Gastrocnemius medialis (tissue), 4 donors: ENCODE data around the gene TMC8. TPM values are rescaled to one million over a fixed set of nuclear protein-coding genes. Genes with fewer than 3 reads are reported as not detected.

Experiments used
- ATAC-seq, 2 donors: fragments of 150-250 bp; one replicate each; pipeline ENCODE4 v1.9.1; 2016
- DNase-seq, 2 donors: peaks; one replicate each; pipeline ENCODE4 v3.0.0-alpha.2; 2019
- H3K27ac ChIP-seq, 4 donors: fragments of 200-600 bp; sonication (generic); 1 replicate in 1 of 4; 2 replicates in 3 of 4; pipeline ENCODE4 v1.5.1; 2016 to 2018; ENCODE audit warnings: mild to moderate bottlenecking in 2 of 4, moderate library complexity in 1 of 4
- H3K27me3 ChIP-seq, 3 donors: fragments of 200-600 bp; sonication (generic) in 2 of 3; 1 replicate in 1 of 3; 2 replicates in 2 of 3; pipeline versions ENCODE4 v1.5.1 to v1.6.0; 2016 to 2019; ENCODE audit warnings: mild to moderate bottlenecking in 1 of 3, moderate library complexity in 1 of 3
- H3K36me3 ChIP-seq, 2 donors: fragments of 200-600 bp; sonication (generic) in 1 of 2; one replicate each; pipeline ENCODE4 v1.5.1; 2017 to 2018
- H3K4me1 ChIP-seq, 2 donors: fragments of 200-600 bp; sonication (generic) in 1 of 2; one replicate each; pipeline ENCODE4 v1.5.1; 2016 to 2017; ENCODE audit warnings: mild to moderate bottlenecking in 2 of 2
- H3K4me3 ChIP-seq, 4 donors: fragments of 200-600 bp; sonication (generic) in 3 of 4; 1 replicate in 1 of 4; 2 replicates in 3 of 4; pipeline ENCODE4 v1.5.1; 2016 to 2019; ENCODE audit warnings: mild to moderate bottlenecking in 2 of 4
- H3K9me3 ChIP-seq, 3 donors: fragments of 200-600 bp; sonication (generic) in 2 of 3; 1 replicate in 1 of 3; 2 replicates in 2 of 3; pipeline ENCODE4 v1.5.1; 2016 to 2019
- POLR2A ChIP-seq, 2 donors: fragments of 450-650 bp; IDR thresholded peaks; one replicate each; pipeline ENCODE4 v1.6.1; 2017; ENCODE audit warnings: antibody characterized with exemption in 2 of 2, mild to moderate bottlenecking in 2 of 2, moderate library complexity in 2 of 2
- in situ Hi-C, 4 donors: fragments of 200-750 bp; cut with MboI; loops; one replicate each; pipeline versions ENCODE4 v1.15.0 to v1.8.0; 2017; ENCODE audit warnings: low sequenced_read_pairs in 4 of 4
- intact Hi-C: fragments of 100-400 bp; cut with DNase I; formaldehyde crosslinking; loops from one replicate; pipeline ENCODE4 v1.15.1; 2023; ENCODE audit warnings: low total_unique reads
- total RNA-seq, 4 donors: library from RNA; depleted of rRNA; stranded (reverse); fragments of >200 nt; gene quantifications; one replicate each; pipeline versions ENCODE4 v1.1.0 to v1.2.3, GENCODE V29; 2016
- TF ChIP-seq, protein P1 (sequence below), 5 experiments: fragments of 450-650 bp in 3 of 5; fragments of 200-600 bp in 2 of 5; sonication (generic) in 2 of 5; IDR thresholded peaks in 4 of 5; conservative IDR thresholded peaks in 1 of 5; 1 replicate in 4 of 5; 2 replicates in 1 of 5; pipeline ENCODE4 v1.5.1; 2016 to 2019; ENCODE audit warnings: antibody characterized with exemption in 5 of 5, mild to moderate bottlenecking in 3 of 5, moderate library complexity in 3 of 5

Gene TMC8
- total RNA-seq, 4 donors from 2014 or later, result 0.18 to 1.6 (median 0.65) TPM; not detected in 1

DNA sequence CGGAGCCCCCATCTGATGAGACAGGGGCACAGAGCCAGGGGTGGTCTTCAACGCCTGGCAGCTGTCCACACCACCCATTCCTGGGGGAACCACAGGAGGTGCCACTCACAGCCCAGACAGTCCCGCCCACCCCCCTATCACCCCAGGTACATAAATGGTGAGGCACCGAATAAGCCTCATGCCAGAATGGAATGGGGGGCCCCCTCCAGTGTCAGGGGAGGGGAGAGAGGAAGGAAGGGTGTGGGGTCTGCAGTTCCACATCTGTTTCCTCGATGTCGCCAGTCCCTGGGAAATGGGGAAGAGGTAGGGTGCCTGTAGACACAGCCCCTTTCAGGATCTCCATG is 3.7 kb upstream of the TMC8 start:
- intact Hi-C loops, result no loop called here
- H3K4me1 ChIP-seq, result peaks cover 5 to 25% of the 10 kb centered on the region in 2 donors
- no peak for TF ChIP-seq POLR2A (IDR thresholded peaks at IDR 0.05)
- TF ChIP-seq, protein P1, sequence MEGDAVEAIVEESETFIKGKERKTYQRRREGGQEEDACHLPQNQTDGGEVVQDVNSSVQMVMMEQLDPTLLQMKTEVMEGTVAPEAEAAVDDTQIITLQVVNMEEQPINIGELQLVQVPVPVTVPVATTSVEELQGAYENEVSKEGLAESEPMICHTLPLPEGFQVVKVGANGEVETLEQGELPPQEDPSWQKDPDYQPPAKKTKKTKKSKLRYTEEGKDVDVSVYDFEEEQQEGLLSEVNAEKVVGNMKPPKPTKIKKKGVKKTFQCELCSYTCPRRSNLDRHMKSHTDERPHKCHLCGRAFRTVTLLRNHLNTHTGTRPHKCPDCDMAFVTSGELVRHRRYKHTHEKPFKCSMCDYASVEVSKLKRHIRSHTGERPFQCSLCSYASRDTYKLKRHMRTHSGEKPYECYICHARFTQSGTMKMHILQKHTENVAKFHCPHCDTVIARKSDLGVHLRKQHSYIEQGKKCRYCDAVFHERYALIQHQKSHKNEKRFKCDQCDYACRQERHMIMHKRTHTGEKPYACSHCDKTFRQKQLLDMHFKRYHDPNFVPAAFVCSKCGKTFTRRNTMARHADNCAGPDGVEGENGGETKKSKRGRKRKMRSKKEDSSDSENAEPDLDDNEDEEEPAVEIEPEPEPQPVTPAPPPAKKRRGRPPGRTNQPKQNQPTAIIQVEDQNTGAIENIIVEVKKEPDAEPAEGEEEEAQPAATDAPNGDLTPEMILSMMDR (IDR thresholded peaks at IDR 0.05 in 4 of 5, conservative IDR thresholded peaks at IDR 0.05 in 1 of 5), result no peak
- H3K36me3 ChIP-seq, result no peaks in the 10 kb centered on the region
- peak overlapping the region in 2 of 4 donors; percentile 59 to 66 for H3K4me3 ChIP-seq
- in situ Hi-C loops, result no loop called here
- DNase-seq, result no peak
- no peaks in the 10 kb centered on the region for H3K9me3 ChIP-seq
- H3K27me3 ChIP-seq, result peaks cover 20 to 44% (median 34%) of the 10 kb centered on the region in 3 donors
- peak overlapping the region; percentile 0 to 73 (median 66) for H3K27ac ChIP-seq
- no peak for ATAC-seq

DNA sequence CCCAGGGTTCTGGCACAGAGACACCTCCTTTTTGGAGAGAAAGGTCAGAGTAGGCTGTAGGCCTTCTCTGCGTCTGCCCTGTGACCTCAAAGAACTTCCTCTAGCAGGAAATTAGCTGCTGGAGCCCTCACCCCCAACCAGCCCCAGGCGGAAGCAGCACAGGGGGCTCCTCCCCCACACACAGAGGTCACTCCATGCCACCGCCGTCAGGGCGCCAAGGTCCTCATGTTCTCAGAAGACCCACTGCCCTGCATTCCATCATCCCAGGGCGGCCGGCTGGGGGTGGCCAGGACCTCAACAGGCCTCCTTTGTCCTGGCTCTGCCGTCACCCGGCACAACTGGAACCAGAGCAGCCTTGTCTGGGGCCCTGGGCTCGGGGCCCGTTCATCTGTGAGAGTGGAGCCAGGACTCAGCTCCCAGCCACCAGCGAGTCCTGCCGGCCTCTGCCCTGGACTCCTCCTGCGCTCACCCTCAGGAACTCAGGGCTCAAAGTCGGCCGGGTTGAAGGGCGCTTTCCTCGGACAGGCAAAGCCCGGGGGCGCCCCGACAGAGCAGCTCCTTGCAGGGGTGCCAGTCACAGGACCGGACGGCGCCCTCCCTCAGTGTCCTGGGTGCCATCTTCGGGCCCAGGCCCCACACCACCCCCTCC is 3.2 kb upstream of the TMC8 start:
- ATAC-seq, result peak; percentile 20 to 32
- H3K9me3 ChIP-seq, result no peaks in the 10 kb centered on the region
- no peaks in the 10 kb centered on the region for H3K36me3 ChIP-seq
- H3K4me3 ChIP-seq, result peak overlapping the region; percentile 48 to 74 (median 62)
- H3K4me1 ChIP-seq, result peaks cover 5 to 30% of the 10 kb centered on the region in 2 donors
- peak overlapping the region; percentile 0 to 73 (median 66) for H3K27ac ChIP-seq
- peaks cover 20 to 47% (median 39%) of the 10 kb centered on the region in 3 donors for H3K27me3 ChIP-seq
- intact Hi-C loops, result no loop called here
- TF ChIP-seq, protein P1 (IDR thresholded peaks at IDR 0.05 in 4 of 5, conservative IDR thresholded peaks at IDR 0.05 in 1 of 5), result no peak
- TF ChIP-seq POLR2A (IDR thresholded peaks at IDR 0.05), result no peak
- in situ Hi-C loops, result no loop called here
- DNase-seq, result peak in 1 of 2 donors; percentile 44

GRCh38 chr17:78127888-78128550 is 2.6 kb upstream of the TMC8 start:
- Histone ChIP-seq H3K27ac (peak overlapping the region; percentile 0 to 73 (median 66)), H3K36me3 (no peaks in the 10 kb centered on the region), H3K4me3 (peak overlapping the region; percentile 48 to 74 (median 62)), H3K4me1 (peaks cover 5 to 31% of the 10 kb centered on the region in 2 donors), H3K27me3 (peaks cover 20 to 47% (median 40%) of the 10 kb centered on the region in 3 donors), H3K9me3 (no peaks in the 10 kb centered on the region)
- intact Hi-C loops (no loop called here), in situ Hi-C loops (no loop called here)
- ATAC-seq, result peak in 1 of 2 donors; percentile 2
- no peak for TF ChIP-seq POLR2A (IDR thresholded peaks at IDR 0.05)
- TF ChIP-seq, protein P1 (IDR thresholded peaks at IDR 0.05 in 4 of 5, conservative IDR thresholded peaks at IDR 0.05 in 1 of 5), result no peak
- no peak for DNase-seq

- H3K27ac ChIP-seq, result peak within 1 kb of the TSS; percentile 0 to 73 (median 66)
- H3K4me1 ChIP-seq, result peaks cover 5 to 31% of the 10 kb centered on the region in 2 donors
- intact Hi-C loops, result no loop called here
- H3K4me3 ChIP-seq, result peak within 1 kb of the TSS; percentile 48 to 74 (median 62)
- TF ChIP-seq, protein P1 (IDR thresholded peaks at IDR 0.05 in 4 of 5, conservative IDR thresholded peaks at IDR 0.05 in 1 of 5), result no peak
- TF ChIP-seq POLR2A (IDR thresholded peaks at IDR 0.05), result peak in 1 of 2 donors; percentile 17
- H3K9me3 ChIP-seq, result no peaks in the 10 kb centered on the region
- no peaks in the 10 kb centered on the region for H3K36me3 ChIP-seq
- DNase-seq, result no peak
- peak in 1 of 2 donors; percentile 22 for ATAC-seq
- in situ Hi-C loops, result no loop called here
- H3K27me3 ChIP-seq, result peaks cover 20 to 47% (median 40%) of the 10 kb centered on the region in 3 donors
Measured at GRCh38 chr17:78128551-78129350, 1.8 kb upstream of the TMC8 start, which contains the start of gene TMC6. Gene TMC6 (minus strand): TSS chr17:78128755. CDS start chr17:78126832, 1,923 bp downstream.
